Effector CD4-positive, alpha-beta T cell (primary cell): ENCODE results near the gene TSPAN4.

ENCODE experiments used
- DNase-seq: peaks from one replicate; pipeline ENCODE4 v3.0.0-alpha.2; 2020
- total RNA-seq: gene quantifications from one replicate; lab custom pipeline; 2026; lab: John Stamatoyannopoulos, UW

The TSPAN4 gene
- 1.1 reads per million for total RNA-seq

GRCh38 chr11:842370-843002, at the start of gene TSPAN4, which contains the start of gene POLR2L:
Gene TSPAN4 (plus strand): TSS chr11:842852. CDS start chr11:850305, 7,453 bp downstream.
Gene POLR2L (minus strand): TSS chr11:842529. CDS start chr11:842508, 21 bp downstream.
- DNase-seq: peak; percentile 83

GRCh38 chr11:792873-793272, 49.8 kb upstream of the TSPAN4 start:
- no peak for DNase-seq

- no peak for DNase-seq
Measured at GRCh38 chr11:793556-793955, 49.1 kb upstream of the TSPAN4 start.

- DNase-seq: no peak
Measured at GRCh38 chr11:794013-794765, 48.5 kb upstream of the TSPAN4 start.

- no peak for DNase-seq
Measured at GRCh38 chr11:794766-795633, 47.7 kb upstream of the TSPAN4 start.

GRCh38 chr11:795634-796564, 46.8 kb upstream of the TSPAN4 start:
- DNase-seq: peak; percentile 71

GRCh38 chr11:796565-797295, 45.9 kb upstream of the TSPAN4 start:
- no peak for DNase-seq

GRCh38 chr11:797296-798092, 45.2 kb upstream of the TSPAN4 start:
- DNase-seq: peak; percentile 75

GRCh38 chr11:798093-798713, 44.4 kb upstream of the TSPAN4 start, which contains the start of gene SLC25A22:
Gene SLC25A22 (minus strand): TSS chr11:798281. CDS start chr11:795006, 3,275 bp downstream.
- peak; percentile 78 for DNase-seq

GRCh38 chr11:799641-800316, 42.9 kb upstream of the TSPAN4 start:
- DNase-seq: no peak

GRCh38 chr11:800473-800872, 42.2 kb upstream of the TSPAN4 start:
- no peak for DNase-seq

- DNase-seq: no peak
Measured at GRCh38 chr11:801097-801780, 41.4 kb upstream of the TSPAN4 start.

GRCh38 chr11:802018-802617, 40.5 kb upstream of the TSPAN4 start:
- no peak for DNase-seq

- no peak for DNase-seq
Measured at GRCh38 chr11:802693-803466, 39.8 kb upstream of the TSPAN4 start.

GRCh38 chr11:803467-803742, 39.2 kb upstream of the TSPAN4 start:
- DNase-seq: no peak

GRCh38 chr11:803770-804598, 38.7 kb upstream of the TSPAN4 start:
- DNase-seq: no peak

- no peak for DNase-seq
Measured at GRCh38 chr11:804599-804964, 38.1 kb upstream of the TSPAN4 start.
